ENCODE data around the gene RANBP17.

Gene RANBP17

GRCh38 chr5:171143926-171144325 lies 282.1 kb downstream of the RANBP17 start:
- Histone ChIP-seq H2AFZ (ENCODE audit: low read depth, low read length) (no peak overlapping the region), H3K4me1 (ENCODE audit: low read length) (no peaks in the 10 kb centered on the region), H3K79me2 (ENCODE audit: low read length) (no peaks in the 10 kb centered on the region), H3K27me3 (ENCODE audit: low read depth, low read length) (0 out of 2 replicates have a peak, but pooled peaks cover 11% of the 10 kb centered on the region), H3K4me3 (ENCODE audit: low read length) (no peak overlapping the region), H3K9ac (ENCODE audit: low read length) (no peak overlapping the region), H3K9me3 (ENCODE audit: insufficient read depth, low read length) (no peaks in the 10 kb centered on the region), H3K4me2 (ENCODE audit: low read length) (no peak overlapping the region), H3K36me3 (replicated peaks; ENCODE audit: low read depth, low read length) (no peaks in the 10 kb centered on the region), H4K20me1 (ENCODE audit: insufficient read depth, low read length) (no peaks in the 10 kb centered on the region), H3K27ac (ENCODE audit: low read length) (no peak overlapping the region)
- TF ChIP-seq EZH2phosphoT487 (IDR thresholded peaks at IDR 0.05; ENCODE audit: low read depth) (no peak), CTCF (IDR thresholded peaks at IDR 0.05; ENCODE audit: low read depth, low read length) (no peak)

GRCh38 chr5:171149333-171149732 lies 287.5 kb downstream of the RANBP17 start:
- Histone ChIP-seq H3K4me3 (ENCODE audit: low read length) (no peak overlapping the region), H3K27me3 (ENCODE audit: low read depth, low read length) (peaks cover 10% of the 10 kb centered on the region; the same call in 1 of the 2 replicates), H3K27ac (ENCODE audit: low read length) (no peak overlapping the region), H3K9me3 (ENCODE audit: insufficient read depth, low read length) (no peaks in the 10 kb centered on the region), H2AFZ (ENCODE audit: low read depth, low read length) (no peak overlapping the region), H3K36me3 (replicated peaks; ENCODE audit: low read depth, low read length) (no peaks in the 10 kb centered on the region), H3K79me2 (ENCODE audit: low read length) (no peaks in the 10 kb centered on the region), H3K9ac (ENCODE audit: low read length) (no peak overlapping the region), H3K4me2 (ENCODE audit: low read length) (no peak overlapping the region), H4K20me1 (ENCODE audit: insufficient read depth, low read length) (no peaks in the 10 kb centered on the region), H3K4me1 (ENCODE audit: low read length) (no peaks in the 10 kb centered on the region)
- no peak for TF ChIP-seq CTCF (IDR thresholded peaks at IDR 0.05; ENCODE audit: low read depth, low read length)

GRCh38 chr5:171149772-171150171 lies 288.0 kb downstream of the RANBP17 start:
- Histone ChIP-seq H3K4me3 (ENCODE audit: low read length) (no peak overlapping the region), H3K27me3 (ENCODE audit: low read depth, low read length) (peaks cover 10% of the 10 kb centered on the region; the same call in 1 of the 2 replicates), H3K27ac (ENCODE audit: low read length) (no peak overlapping the region), H2AFZ (ENCODE audit: low read depth, low read length) (no peak overlapping the region), H3K4me1 (ENCODE audit: low read length) (no peaks in the 10 kb centered on the region), H4K20me1 (ENCODE audit: insufficient read depth, low read length) (no peaks in the 10 kb centered on the region), H3K9ac (ENCODE audit: low read length) (no peak overlapping the region), H3K4me2 (ENCODE audit: low read length) (no peak overlapping the region), H3K36me3 (replicated peaks; ENCODE audit: low read depth, low read length) (no peaks in the 10 kb centered on the region), H3K9me3 (ENCODE audit: insufficient read depth, low read length) (no peaks in the 10 kb centered on the region), H3K79me2 (ENCODE audit: low read length) (no peaks in the 10 kb centered on the region)
- no peak for TF ChIP-seq CTCF (IDR thresholded peaks at IDR 0.05; ENCODE audit: low read depth, low read length)
- TF ChIP-seq EZH2phosphoT487 (IDR thresholded peaks at IDR 0.05; ENCODE audit: low read depth), result no peak

GRCh38 chr5:171152382-171152781 lies 290.6 kb downstream of the RANBP17 start:
- Histone ChIP-seq H3K36me3 (replicated peaks; ENCODE audit: low read depth, low read length) (no peaks in the 10 kb centered on the region), H3K9ac (ENCODE audit: low read length) (no peak overlapping the region), H4K20me1 (ENCODE audit: insufficient read depth, low read length) (no peaks in the 10 kb centered on the region), H3K27ac (ENCODE audit: low read length) (no peak overlapping the region), H3K27me3 (ENCODE audit: low read depth, low read length) (peaks cover 4% of the 10 kb centered on the region; the same call in 1 of the 2 replicates), H3K79me2 (ENCODE audit: low read length) (no peaks in the 10 kb centered on the region), H3K4me3 (ENCODE audit: low read length) (no peak overlapping the region), H3K4me2 (ENCODE audit: low read length) (no peak overlapping the region), H2AFZ (ENCODE audit: low read depth, low read length) (no peak overlapping the region), H3K4me1 (ENCODE audit: low read length) (no peaks in the 10 kb centered on the region), H3K9me3 (ENCODE audit: insufficient read depth, low read length) (no peaks in the 10 kb centered on the region)
- TF ChIP-seq EZH2phosphoT487 (IDR thresholded peaks at IDR 0.05; ENCODE audit: low read depth), result no peak

- TF ChIP-seq EZH2phosphoT487 (IDR thresholded peaks at IDR 0.05; ENCODE audit: low read depth) (no peak), CTCF (IDR thresholded peaks at IDR 0.05; ENCODE audit: low read depth, low read length) (no peak)
- no peak overlapping the region for H3K4me2 ChIP-seq (ENCODE audit: low read length)
- H3K27me3 ChIP-seq (ENCODE audit: low read depth, low read length), result peaks cover 7% of the 10 kb centered on the region; the same call in 1 of the 2 replicates
These were observed 293.8 kb downstream of the RANBP17 start for GRCh38 chr5:171155621-171156020.

More at GRCh38 chr5:171155621-171156020, 293.8 kb downstream of the RANBP17 start:
- Histone ChIP-seq H4K20me1 (ENCODE audit: insufficient read depth, low read length) (no peaks in the 10 kb centered on the region), H3K27ac (ENCODE audit: low read length) (no peak overlapping the region), H3K79me2 (ENCODE audit: low read length) (no peaks in the 10 kb centered on the region), H3K4me3 (ENCODE audit: low read length) (no peak overlapping the region), H3K9me3 (ENCODE audit: insufficient read depth, low read length) (no peaks in the 10 kb centered on the region), H2AFZ (ENCODE audit: low read depth, low read length) (no peak overlapping the region), H3K36me3 (replicated peaks; ENCODE audit: low read depth, low read length) (no peaks in the 10 kb centered on the region), H3K9ac (ENCODE audit: low read length) (no peak overlapping the region), H3K4me1 (ENCODE audit: low read length) (no peaks in the 10 kb centered on the region)

Data from OCI-LY3 (cell line).